Tibial artery (tissue), 4 donors: ENCODE data around the gene SLC35G3.
A peak's percentile ranks its signal among the peaks of the same experiment; 100 is the strongest.

ENCODE experiments used
- DNase-seq, 2 donors: peaks; one replicate each; pipeline ENCODE4 v3.0.0-alpha.2; 2019
- H3K27ac ChIP-seq, 2 donors: fragments of 200-600 bp; sonication (generic) in 1 of 2; 1 replicate in 1 of 2; 2 replicates in 1 of 2; pipeline ENCODE4 v1.5.1; 2018 to 2019; ENCODE audit warnings: mild to moderate bottlenecking in 1 of 2
- H3K27me3 ChIP-seq, 2 donors: fragments of 200-600 bp; sonication (generic) in 1 of 2; one replicate each; pipeline versions ENCODE4 v1.5.1 to v1.6.0; 2016 to 2019
- H3K36me3 ChIP-seq, 3 donors: fragments of 200-600 bp; sonication (generic) in 2 of 3; one replicate each; pipeline ENCODE4 v1.5.1; 2016 to 2019; ENCODE audit warnings: mild to moderate bottlenecking in 2 of 3
- H3K4me1 ChIP-seq, 4 donors: fragments of 200-600 bp; sonication (generic) in 2 of 4; 1 replicate in 3 of 4; 2 replicates in 1 of 4; pipeline ENCODE4 v1.5.1; 2016 to 2019
- H3K4me3 ChIP-seq, 2 donors: fragments of 200-600 bp; sonication (generic) in 1 of 2; 1 replicate in 1 of 2; 2 replicates in 1 of 2; pipeline ENCODE4 v1.5.1; 2018 to 2019; ENCODE audit warnings: mild to moderate bottlenecking in 2 of 2
- H3K9me3 ChIP-seq, 3 donors: fragments of 200-600 bp; sonication (generic) in 1 of 3; one replicate each; pipeline ENCODE4 v1.5.1; 2016 to 2019
- CTCF ChIP-seq, 2 experiments: fragments of 200-600 bp in 1 of 2; fragments of 450-650 bp in 1 of 2; IDR thresholded peaks; one replicate each; pipeline ENCODE4 v1.5.1; 2017 to 2019; ENCODE audit warnings: antibody characterized with exemption in 2 of 2, mild to moderate bottlenecking in 1 of 2, moderate library complexity in 1 of 2
- intact Hi-C: fragments of 100-400 bp; cut with DNase I; formaldehyde crosslinking; loops from one replicate; pipeline ENCODE4 v1.15.0; 2023; ENCODE audit warnings: low total_unique reads

Gene SLC35G3

GRCh38 chr17:35171834-35172233 is 22.4 kb downstream of the SLC35G3 start:
- TF ChIP-seq CTCF (IDR thresholded peaks at IDR 0.05) = no peak
- Histone ChIP-seq H3K27me3 (peaks cover 0 to 17% of the 10 kb centered on the region in 2 donors), H3K4me3 (no peak overlapping the region), H3K4me1 (no peaks in the 10 kb centered on the region), H3K9me3 (no peaks in the 10 kb centered on the region), H3K27ac (no peak overlapping the region), H3K36me3 (no peaks in the 10 kb centered on the region)
- intact Hi-C loops = loop anchor here (10.0 kb wide), 1 partner anchor 363 kb away; the partner anchor contains the start of gene SLFN12L
- no peak for DNase-seq

DNA sequence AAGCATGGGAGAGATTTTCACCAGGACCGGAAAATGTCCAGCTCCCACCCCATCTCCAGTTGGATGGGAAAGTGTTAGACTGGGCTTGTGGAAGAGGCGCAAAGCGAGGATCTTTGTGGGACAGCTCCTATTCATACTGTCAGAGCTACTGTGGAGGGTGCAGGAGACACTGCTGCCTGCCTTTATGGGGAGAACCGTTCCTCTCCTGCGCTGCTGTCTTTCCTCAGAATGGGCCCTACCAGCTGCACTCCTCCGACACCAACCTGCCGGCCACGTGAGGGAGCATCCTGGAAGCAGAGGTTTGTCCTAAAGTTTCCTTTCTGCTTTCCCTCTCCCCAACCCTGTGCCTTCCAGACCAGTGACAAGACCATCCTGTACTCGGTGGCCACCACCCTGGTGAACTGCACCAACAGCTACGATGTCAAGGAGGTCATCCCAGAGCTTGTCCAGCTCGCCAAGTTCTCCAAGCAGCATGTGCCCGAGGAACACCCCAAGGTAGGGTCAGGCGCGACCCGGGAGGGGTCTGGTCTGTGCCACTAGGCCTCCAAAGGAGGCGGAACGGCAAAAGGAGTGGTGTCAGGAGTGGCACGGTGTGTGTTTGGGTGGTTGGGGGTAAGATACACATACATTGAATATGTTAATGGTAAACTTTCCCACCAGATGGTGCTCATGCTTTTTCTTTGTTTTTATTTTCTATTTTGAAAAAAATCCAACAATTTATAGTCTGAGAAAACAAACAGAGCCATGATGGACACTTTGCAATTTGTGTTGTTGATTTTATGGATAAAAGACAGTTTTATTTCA is 23.0 kb downstream of the SLC35G3 start:
- DNase-seq = peak in 1 of 2 donors; percentile 28
- intact Hi-C loops = loop anchor here (10.0 kb wide), 1 partner anchor 364 kb away; the partner anchor contains the start of gene SLFN12L
- no peak overlapping the region for H3K4me3 ChIP-seq
- no peaks in the 10 kb centered on the region for H3K4me1 ChIP-seq
- no peak overlapping the region for H3K27ac ChIP-seq
- no peaks in the 10 kb centered on the region for H3K9me3 ChIP-seq
- peaks cover 0 to 17% of the 10 kb centered on the region in 2 donors for H3K27me3 ChIP-seq
- peak; percentile 9 to 43 for TF ChIP-seq CTCF (IDR thresholded peaks at IDR 0.05)
- H3K36me3 ChIP-seq = no peaks in the 10 kb centered on the region

DNA sequence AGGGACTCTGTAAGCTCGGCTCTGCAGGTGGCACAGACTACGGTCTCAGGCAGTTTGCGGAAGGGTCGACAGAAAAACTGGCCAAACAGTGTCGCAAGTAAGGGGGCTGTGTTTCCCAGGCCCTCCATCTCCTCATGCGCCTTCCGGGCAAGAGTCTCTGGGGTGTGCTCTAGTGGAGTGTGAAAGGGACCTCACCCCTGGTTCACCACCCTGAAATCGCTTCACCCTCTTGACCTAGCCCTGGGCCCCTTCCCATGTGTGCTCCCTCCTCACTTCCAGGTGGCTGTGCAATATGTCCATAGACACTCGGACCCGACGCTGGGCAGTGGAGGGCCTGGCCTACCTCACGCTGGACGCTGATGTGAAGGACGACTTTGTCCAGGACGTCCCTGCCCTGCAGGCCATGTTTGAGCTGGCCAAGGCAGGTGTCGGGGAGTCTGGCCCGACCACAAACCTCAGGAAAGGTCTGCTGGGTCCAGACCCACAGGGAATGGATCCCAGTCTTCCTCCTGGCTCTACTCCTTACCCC is 24.3 kb downstream of the SLC35G3 start:
- H3K27ac ChIP-seq = no peak overlapping the region
- no peaks in the 10 kb centered on the region for H3K4me1 ChIP-seq
- H3K27me3 ChIP-seq = peaks cover 0 to 14% of the 10 kb centered on the region in 2 donors
- no peak for TF ChIP-seq CTCF (IDR thresholded peaks at IDR 0.05)
- intact Hi-C loops = loop anchor here (10.0 kb wide), 1 partner anchor 365 kb away; the partner anchor contains the start of gene SLFN12L
- H3K36me3 ChIP-seq = no peaks in the 10 kb centered on the region
- no peaks in the 10 kb centered on the region for H3K9me3 ChIP-seq
- no peak overlapping the region for H3K4me3 ChIP-seq
- DNase-seq = no peak

DNA sequence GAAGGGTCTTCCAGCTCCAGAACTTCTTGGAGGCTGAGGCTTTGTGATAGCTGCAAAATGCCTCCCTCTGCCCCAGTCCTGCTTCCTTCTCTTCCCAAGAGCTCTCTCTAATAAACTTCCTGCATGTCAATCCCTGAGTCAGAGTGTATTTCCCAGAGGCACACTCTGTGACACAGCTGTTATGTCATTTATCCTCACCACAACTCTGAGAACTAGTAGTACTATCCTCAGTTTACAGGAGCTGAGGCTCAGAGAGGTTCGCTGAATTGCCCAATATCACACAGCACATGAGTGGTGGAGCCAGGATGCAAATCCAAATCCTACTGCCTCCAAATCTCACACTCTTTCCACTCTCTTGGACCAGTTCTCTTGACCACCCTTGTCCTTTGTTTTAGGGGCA is 26.5 kb downstream of the SLC35G3 start:
- TF ChIP-seq CTCF (IDR thresholded peaks at IDR 0.05) = no peak
- H3K27me3 ChIP-seq = peaks cover 0 to 9% of the 10 kb centered on the region in 2 donors
- no peaks in the 10 kb centered on the region for H3K36me3 ChIP-seq
- H3K4me1 ChIP-seq = no peaks in the 10 kb centered on the region
- H3K27ac ChIP-seq = no peak overlapping the region
- no peak overlapping the region for H3K4me3 ChIP-seq
- DNase-seq = no peak
- intact Hi-C loops = no loop called here
- no peaks in the 10 kb centered on the region for H3K9me3 ChIP-seq

- intact Hi-C loops = no loop called here
- no peaks in the 10 kb centered on the region for H3K36me3 ChIP-seq
- no peak for DNase-seq
Observed at GRCh38 chr17:35167046-35167445, 27.1 kb downstream of the SLC35G3 start.

More at GRCh38 chr17:35167046-35167445, 27.1 kb downstream of the SLC35G3 start:
- TF ChIP-seq CTCF (IDR thresholded peaks at IDR 0.05) = no peak
- peaks cover 0 to 10% of the 10 kb centered on the region in 2 donors for H3K27me3 ChIP-seq
- H3K4me1 ChIP-seq = no peaks in the 10 kb centered on the region
- H3K27ac ChIP-seq = no peak overlapping the region
- H3K9me3 ChIP-seq = no peaks in the 10 kb centered on the region
- no peak overlapping the region for H3K4me3 ChIP-seq
